Body of pancreas (tissue), 4 donors: Measurements from ENCODE around the gene CCDC60.

Experiments
- POLR2A ChIP-seq, 3 donors: fragments of 450-650 bp; IDR thresholded peaks; one replicate each; pipeline ENCODE4 v1.6.1; 2016; ENCODE audit warnings: antibody characterized with exemption in 3 of 3, mild to moderate bottlenecking in 2 of 3
- TF ChIP-seq, protein P1 (sequence below), 7 experiments: fragments of 450-650 bp in 4 of 7; fragments of 200-600 bp in 3 of 7; sonication (generic) in 3 of 7; IDR thresholded peaks; one replicate each; pipeline ENCODE4 v1.5.1; 2016 to 2019; ENCODE audit warnings: antibody characterized with exemption in 7 of 7

DNA sequence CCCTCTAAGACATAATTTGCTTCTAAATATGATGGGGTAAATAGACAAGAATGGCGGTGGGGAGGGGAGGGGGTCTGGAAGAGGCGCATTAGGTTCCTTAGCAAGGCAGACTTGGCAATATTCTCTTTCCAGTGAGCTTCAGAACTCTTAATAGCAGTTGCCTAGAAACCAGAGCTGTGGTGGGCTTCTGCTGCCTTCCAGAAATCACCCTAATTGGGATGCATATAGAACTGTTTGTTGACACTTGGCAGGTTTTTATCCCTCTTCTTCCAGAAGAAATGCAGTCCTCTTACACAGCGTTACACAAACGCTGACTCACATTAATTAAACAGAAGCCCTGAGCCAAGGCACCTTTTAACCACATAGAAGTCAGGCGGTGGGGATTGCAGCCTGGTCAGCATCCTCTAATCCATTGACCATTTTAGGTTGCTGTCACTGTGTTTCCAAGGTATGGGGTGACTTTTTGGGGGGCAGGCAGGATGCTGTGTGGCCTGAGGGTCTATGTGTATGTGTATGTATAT, 114.1 kb downstream of the CCDC60 start:
- TF ChIP-seq POLR2A (IDR thresholded peaks at IDR 0.05): no peak
- TF ChIP-seq, protein P1, sequence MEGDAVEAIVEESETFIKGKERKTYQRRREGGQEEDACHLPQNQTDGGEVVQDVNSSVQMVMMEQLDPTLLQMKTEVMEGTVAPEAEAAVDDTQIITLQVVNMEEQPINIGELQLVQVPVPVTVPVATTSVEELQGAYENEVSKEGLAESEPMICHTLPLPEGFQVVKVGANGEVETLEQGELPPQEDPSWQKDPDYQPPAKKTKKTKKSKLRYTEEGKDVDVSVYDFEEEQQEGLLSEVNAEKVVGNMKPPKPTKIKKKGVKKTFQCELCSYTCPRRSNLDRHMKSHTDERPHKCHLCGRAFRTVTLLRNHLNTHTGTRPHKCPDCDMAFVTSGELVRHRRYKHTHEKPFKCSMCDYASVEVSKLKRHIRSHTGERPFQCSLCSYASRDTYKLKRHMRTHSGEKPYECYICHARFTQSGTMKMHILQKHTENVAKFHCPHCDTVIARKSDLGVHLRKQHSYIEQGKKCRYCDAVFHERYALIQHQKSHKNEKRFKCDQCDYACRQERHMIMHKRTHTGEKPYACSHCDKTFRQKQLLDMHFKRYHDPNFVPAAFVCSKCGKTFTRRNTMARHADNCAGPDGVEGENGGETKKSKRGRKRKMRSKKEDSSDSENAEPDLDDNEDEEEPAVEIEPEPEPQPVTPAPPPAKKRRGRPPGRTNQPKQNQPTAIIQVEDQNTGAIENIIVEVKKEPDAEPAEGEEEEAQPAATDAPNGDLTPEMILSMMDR (IDR thresholded peaks at IDR 0.05): no peak
